ENCODE data around the gene SMIM20.
"Not testable (repeated sequence)": the region's sequence is repeated elsewhere in the genome, so short reads cannot be mapped to it uniquely, and the experiment has no call there.

SMIM20 gene

DNA sequence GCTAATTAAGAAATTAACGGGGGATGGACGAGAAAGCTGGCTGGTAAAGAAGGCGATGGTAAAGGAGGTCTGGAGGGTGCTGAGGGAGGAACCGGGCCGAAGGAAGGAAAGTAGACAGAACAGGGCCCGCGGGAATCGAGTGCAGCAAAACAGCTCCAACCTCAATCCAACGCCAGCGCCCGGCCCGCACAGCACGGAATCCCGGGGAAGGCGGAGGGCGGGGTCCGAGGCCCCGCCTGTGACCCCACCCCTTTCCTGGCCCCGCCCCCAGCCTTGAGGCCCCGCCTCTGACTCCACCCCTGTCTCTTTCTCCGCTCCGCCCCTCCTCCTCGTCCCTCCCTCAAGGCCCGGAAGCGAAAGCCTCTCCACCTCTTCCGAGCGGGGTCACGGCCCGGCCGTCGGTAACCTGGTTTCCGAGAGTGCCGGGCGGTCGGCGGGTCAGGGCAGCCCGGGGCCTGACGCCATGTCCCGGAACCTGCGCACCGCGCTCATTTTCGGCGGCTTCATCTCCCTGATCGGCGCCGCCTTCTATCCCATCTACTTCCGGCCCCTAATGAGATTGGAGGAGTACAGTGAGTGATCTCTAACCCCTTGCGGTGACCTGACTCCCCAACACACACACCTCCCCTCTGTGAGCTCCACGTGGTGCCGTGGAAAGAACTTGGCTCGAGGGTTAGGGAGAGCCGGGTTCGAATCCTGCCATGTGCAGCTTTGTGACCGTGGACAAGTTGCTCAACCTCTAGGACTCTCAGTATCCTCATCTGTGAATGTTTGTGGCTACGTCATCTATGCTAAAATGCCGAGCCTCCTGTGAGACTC lies at the start of gene SMIM20:
SMIM20 (plus strand) TSS at position 370 of the 819 bp plus-strand sequence; CDS start at position 464, 94 bp downstream.
- intact Hi-C loops (cut with DNase I), result no loop called here
- peak; percentile 87 to 99 (median 94) for DNase-seq

DNA sequence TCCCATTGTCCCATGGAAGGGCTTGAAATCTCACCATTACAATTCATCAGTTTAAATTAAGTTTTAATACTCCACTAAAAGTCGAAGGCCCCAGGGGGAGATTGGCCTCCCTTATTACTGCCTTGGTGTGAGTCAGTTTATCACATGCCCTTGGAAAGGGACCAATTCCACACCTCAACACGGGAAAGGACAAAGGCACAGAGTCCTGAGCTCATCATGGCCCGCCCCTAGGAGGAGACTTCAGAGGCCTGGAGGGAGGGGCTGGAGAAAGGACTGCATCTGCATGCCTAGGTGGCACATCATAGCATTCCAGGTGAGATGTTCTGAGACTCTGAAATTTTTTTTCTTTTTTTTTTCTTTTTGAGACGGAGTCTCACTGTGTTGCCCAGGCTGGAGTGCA lies 48.4 kb upstream of the SMIM20 start:
- no peak for DNase-seq
- intact Hi-C loops (cut with DNase I), result no loop called here

GRCh38 chr4:25866401-25866800 lies 47.6 kb upstream of the SMIM20 start:
- DNase-seq; intact Hi-C loops (cut with DNase I): not testable (repeated sequence)

GRCh38 chr4:25867781-25868294 lies 46.2 kb upstream of the SMIM20 start:
- DNase-seq, result no peak
- intact Hi-C loops (cut with DNase I), result no loop called here

GRCh38 chr4:25870081-25870480 lies 43.9 kb upstream of the SMIM20 start:
- intact Hi-C loops (cut with DNase I), result no loop called here
- DNase-seq, result no peak

DNA sequence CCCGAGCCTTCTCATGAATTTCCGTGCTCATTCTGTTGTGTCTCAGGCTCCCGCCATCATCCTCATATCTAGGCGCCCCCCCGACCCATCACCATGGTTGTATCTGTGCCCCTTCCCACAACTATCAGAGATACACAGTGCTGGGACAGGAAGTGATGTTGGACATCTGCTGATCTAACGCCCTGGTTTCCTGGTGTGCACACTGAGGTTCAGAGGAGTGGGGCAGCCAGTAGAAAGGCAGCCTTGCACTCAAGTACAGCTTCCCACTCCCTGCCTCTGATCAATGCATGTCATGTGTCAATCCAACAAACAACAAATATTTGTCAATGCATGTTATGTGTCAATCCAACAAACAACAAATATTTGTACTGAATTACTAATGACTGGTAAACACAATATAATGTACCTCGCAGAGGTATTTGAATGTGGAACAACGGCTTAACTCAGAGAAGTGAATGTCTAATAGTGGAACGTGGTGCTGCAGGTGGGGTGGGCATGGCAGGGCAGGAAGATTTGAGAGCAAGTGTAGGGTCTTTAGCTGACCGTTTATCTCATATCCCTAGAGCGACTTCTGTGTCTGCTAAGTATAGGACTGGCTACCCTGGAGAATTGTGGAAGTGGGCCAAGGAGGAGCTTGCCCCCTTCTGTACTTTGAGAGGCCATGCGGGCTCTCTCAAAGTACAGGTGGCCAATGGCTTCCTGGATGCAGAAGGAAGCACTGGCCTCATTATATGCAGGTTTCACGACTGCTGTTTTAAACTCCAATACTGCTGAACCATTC lies 41.0 kb upstream of the SMIM20 start:
- no peak for DNase-seq
- intact Hi-C loops (cut with DNase I), result no loop called here

DNA sequence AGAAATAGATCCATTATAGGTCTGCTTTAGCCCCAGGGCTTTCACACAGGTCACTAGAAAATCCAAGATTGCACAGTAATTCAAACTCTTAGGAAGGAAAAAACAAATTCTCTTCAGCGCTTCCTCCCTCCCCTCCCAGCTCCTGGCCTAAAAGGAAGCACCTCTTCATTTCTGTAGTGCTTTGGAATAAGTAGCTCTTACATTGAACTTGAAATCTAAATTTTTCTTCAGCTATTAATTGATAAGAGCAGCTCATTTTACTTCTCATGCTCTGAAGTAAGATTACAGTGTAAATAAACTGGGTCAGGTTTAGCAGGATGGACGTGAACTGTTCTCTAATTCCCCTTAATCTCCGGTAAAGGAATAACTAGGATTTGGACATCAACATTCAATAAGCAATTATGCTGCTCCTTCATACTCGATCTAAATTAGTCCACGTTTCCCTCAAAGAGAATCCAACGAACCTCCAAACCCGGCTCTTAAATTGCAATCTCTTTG lies 40.3 kb upstream of the SMIM20 start:
- intact Hi-C loops (cut with DNase I), result no loop called here
- no peak for DNase-seq

GRCh38 chr4:25874655-25875054 lies 39.4 kb upstream of the SMIM20 start:
- no peak for DNase-seq
- intact Hi-C loops (cut with DNase I), result no loop called here

DNA sequence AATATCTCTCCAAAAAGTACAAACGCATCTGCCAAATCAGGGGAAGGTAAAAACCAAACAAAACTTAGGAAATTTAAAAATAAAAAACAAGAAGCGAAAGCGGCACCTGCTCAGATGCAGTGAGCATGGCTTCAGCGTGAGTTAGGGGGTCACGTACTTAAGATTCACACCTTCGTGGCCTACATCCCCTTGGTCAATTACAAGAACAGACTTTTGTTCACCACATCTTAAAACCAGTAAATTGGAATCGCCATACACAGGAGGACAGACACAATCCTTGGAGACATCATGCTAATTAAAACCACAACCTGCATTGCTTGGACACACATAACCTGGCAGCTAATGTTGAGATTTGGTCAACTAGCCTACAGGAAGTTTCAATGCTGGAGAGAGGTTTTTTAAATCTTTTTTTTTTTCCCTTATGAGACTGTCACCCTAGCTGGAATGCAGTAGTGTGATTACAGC lies 38.7 kb upstream of the SMIM20 start:
- intact Hi-C loops (cut with DNase I), result no loop called here
- DNase-seq, result no peak

GRCh38 chr4:25878676-25879075 lies 35.3 kb upstream of the SMIM20 start:
- intact Hi-C loops (cut with DNase I), result no loop called here
- no peak for DNase-seq

- intact Hi-C loops (cut with DNase I), result no loop called here
- no peak for DNase-seq
These were observed 34.9 kb upstream of the SMIM20 start for GRCh38 chr4:25879091-25879584.

- DNase-seq, result no peak
- intact Hi-C loops (cut with DNase I), result no loop called here
These were observed 34.4 kb upstream of the SMIM20 start for GRCh38 chr4:25879587-25879986.

DNA sequence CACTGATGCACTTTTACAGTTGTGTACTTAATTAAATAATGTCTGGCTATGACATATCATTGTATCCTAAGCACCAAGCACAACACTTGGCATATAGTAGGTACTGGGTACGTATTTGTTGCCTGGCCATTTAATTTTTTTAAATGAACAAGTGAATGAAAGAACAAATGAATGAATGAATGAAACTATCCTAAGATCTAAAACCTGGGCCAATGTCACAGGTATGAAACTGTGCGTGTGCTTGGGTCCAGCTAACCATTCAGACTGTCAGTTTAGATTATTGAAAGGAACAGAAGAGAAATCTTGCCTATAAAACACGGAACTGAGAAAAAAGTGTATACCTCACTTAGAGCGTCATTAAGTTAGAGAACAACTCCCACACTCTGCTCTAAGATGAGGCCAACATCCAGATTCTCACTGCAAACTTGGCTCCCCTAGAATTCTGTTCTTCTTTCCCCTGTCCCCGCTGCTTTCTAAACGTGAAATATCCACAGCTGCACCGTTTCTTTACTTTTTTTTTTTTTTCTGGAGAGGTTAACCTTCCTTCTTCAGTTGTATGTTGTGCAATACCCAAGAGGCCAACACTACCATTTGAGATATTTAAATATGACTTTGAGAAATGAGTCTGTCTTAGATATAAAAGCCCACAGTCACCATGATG lies 33.9 kb upstream of the SMIM20 start:
- intact Hi-C loops (cut with DNase I), result no loop called here
- no peak for DNase-seq

- no peak for DNase-seq
- intact Hi-C loops (cut with DNase I), result no loop called here
These were observed 32.8 kb upstream of the SMIM20 start for GRCh38 chr4:25881193-25881592.

DNA sequence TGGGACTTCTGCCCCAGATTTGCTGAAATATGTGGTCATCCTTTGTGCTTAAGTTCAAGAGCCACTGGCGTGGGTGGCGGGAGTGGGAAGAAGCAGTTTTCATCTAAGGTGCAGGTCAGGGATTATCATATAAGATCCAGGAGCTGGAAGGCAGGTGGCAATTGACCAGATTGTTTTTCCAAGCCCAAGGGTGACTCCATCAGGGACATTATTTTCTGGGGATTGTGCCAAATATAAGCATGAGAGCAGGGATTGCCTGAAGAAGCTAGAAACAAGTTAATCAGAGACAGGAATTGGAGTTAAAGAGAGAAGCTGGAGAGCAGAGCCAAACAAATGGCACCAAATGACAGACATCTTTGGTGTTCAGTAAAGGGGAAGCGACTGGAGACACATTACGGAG lies 31.8 kb upstream of the SMIM20 start:
- intact Hi-C loops (cut with DNase I), result no loop called here
- no peak for DNase-seq

DNA sequence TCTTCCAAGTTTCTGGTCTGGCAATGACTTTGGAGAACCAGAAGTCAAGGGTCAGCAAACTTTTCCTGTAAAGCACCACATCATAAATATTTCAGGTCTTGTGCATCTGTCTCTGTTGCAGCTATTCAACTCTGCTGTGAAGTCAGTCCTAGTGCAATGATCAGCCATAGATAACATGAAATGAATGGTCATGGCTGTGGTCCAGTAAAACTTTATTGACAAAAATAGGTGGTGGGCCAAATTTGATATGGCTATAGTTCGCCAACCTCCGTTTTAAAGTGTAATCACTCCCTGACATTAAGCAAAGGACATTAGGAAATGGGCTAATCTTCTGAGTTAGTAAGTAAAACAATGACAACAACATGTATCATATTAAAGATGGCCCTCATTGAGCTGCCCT lies 30.5 kb upstream of the SMIM20 start:
- intact Hi-C loops (cut with DNase I), result no loop called here
- DNase-seq, result no peak

DNA sequence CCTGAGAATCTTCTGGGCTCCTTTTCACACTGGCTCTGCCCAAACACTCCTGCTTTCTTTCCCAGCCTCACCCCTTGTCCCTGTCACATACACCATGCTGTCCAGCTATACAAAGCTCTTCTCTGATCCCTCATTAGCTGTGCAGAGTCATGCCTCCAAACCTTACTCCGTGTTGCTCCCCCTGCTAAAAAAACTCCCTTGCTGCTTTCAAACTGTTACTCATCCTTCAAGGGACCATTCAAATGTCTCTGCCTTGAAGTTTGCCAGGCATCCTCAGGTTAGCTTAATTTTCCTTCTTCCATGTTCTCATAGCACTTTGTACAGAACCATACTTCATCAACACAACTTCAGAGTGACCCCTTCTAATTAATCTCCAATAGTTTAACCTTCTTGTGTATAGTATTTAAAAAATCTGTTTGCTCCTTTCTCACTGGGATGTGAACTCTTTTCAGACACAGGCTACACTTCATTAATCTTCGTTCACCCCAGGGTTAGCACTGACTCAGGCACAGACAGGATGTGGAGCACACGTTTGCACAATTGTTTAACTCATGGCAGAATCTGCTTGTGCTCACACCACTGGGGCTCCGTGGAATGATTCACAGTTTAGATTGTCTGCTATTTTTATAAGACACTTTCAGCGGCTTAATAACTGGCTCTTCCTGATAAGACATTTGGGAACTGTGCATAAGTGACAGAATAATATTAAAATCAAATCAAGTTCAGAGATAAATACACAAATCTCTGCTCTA lies 29.8 kb upstream of the SMIM20 start:
- no peak for DNase-seq
- intact Hi-C loops (cut with DNase I), result no loop called here

GRCh38 chr4:25888781-25889180 lies 25.2 kb upstream of the SMIM20 start:
- intact Hi-C loops (cut with DNase I), result no loop called here

DNA sequence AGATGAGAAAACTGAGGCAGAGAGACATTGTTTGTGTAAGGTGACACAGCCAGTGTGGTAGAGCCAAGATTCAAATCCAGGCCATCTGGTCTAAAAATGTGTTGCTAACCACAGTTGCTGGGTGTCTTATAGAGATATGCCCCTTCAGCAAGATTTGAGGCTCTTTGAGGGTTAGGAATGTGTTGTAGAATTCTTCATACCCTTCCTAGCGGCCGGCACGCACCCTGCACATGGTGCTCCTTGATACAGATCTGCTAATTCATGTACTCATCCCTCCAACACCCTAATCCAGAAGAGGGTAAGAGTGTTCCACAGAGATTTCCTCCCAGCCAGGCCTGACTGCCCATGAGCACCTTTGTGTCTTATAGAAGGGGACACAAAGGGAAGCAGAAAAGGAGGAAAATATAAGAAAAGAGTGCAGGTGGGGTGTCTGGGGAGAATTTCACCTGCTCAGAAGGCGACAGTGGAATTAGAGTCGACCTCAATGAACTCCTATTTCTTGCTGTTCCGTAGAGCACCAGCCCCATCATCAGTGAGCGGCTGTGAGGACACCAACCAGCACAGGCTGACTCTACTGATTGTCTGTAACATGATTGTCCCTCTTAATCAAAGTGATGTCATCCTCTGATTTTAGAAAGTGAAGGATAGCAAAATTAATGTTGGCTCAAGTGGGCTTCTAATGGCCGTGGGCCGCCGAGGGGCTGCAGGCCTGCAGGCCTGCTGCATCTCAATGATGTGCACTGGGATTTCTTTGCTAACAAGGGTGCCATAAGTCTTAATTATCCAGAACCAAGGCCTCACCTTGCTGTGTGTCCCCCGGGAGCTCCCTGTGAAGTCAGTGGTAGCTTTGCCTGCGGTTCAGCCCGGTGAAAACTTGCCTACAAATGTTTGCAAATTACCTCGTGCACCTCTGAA lies 24.2 kb upstream of the SMIM20 start:
- intact Hi-C loops (cut with DNase I), result no loop called here
- no peak for DNase-seq

More at GRCh38 chr4:25888781-25889180, 25.2 kb upstream of the SMIM20 start:
- DNase-seq, result no peak
